ENCODE measurements around the gene NUP153.
"Not testable (repeated sequence)": the region's sequence is repeated elsewhere in the genome, so short reads cannot be mapped to it uniquely, and the experiment has no call there.

DNA sequence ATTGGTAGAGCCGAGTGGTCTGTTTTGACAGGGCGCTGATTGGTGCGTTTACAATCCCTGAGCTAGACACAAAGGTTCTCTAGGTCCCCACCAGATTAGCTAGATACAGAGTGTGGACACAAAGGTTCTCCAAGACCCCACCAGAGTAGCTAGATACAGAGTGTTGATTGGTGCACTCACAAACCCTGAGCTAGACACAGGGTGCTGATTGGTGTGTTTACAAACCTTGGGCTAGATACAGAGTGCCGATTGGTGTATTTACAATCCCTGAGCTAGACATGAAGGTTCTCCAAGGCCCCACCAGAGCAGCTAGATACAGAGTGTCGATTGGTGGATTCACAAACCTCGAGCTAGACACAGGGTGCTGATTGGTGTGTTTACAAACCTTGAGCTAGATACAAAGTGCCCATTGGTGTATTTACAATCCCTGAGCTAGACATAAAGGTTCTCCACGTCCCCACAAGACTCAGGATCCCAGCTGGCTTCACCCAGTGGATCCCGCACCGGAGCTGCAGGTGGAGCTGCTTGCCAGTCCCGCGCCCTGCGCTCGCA lies 38.1 kb upstream of the NUP153 start:
- not testable (repeated sequence) for TF ChIP-seq CEBPB (IDR thresholded peaks at IDR 0.05); CHD2 (IDR thresholded peaks at IDR 0.05; ENCODE audit: low read length, partially characterized antibody); EHMT2 (IDR thresholded peaks at IDR 0.05; ENCODE audit: low read depth); RFX5 (IDR thresholded peaks at IDR 0.05); PHF8 (IDR thresholded peaks at IDR 0.05; ENCODE audit: borderline replicate concordance, low read depth); CHD4 (IDR thresholded peaks at IDR 0.05; ENCODE audit: borderline replicate concordance); RNF2 (IDR thresholded peaks at IDR 0.05; ENCODE audit: borderline replicate concordance, low read depth); RAD21 (conservative IDR thresholded peaks at IDR 0.05 in 1 of 2, IDR thresholded peaks at IDR 0.05 in 1 of 2); NR3C1 (IDR thresholded peaks at IDR 0.05); EP300 (IDR thresholded peaks at IDR 0.05); MAFK (IDR thresholded peaks at IDR 0.05; ENCODE audit: partially characterized antibody); MYC (IDR thresholded peaks at IDR 0.05; ENCODE audit: borderline replicate concordance, low read length)
- TF ChIP-seq, protein P1, sequence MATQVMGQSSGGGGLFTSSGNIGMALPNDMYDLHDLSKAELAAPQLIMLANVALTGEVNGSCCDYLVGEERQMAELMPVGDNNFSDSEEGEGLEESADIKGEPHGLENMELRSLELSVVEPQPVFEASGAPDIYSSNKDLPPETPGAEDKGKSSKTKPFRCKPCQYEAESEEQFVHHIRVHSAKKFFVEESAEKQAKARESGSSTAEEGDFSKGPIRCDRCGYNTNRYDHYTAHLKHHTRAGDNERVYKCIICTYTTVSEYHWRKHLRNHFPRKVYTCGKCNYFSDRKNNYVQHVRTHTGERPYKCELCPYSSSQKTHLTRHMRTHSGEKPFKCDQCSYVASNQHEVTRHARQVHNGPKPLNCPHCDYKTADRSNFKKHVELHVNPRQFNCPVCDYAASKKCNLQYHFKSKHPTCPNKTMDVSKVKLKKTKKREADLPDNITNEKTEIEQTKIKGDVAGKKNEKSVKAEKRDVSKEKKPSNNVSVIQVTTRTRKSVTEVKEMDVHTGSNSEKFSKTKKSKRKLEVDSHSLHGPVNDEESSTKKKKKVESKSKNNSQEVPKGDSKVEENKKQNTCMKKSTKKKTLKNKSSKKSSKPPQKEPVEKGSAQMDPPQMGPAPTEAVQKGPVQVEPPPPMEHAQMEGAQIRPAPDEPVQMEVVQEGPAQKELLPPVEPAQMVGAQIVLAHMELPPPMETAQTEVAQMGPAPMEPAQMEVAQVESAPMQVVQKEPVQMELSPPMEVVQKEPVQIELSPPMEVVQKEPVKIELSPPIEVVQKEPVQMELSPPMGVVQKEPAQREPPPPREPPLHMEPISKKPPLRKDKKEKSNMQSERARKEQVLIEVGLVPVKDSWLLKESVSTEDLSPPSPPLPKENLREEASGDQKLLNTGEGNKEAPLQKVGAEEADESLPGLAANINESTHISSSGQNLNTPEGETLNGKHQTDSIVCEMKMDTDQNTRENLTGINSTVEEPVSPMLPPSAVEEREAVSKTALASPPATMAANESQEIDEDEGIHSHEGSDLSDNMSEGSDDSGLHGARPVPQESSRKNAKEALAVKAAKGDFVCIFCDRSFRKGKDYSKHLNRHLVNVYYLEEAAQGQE (IDR thresholded peaks at IDR 0.05): not testable (repeated sequence)
- TF ChIP-seq, protein P2, sequence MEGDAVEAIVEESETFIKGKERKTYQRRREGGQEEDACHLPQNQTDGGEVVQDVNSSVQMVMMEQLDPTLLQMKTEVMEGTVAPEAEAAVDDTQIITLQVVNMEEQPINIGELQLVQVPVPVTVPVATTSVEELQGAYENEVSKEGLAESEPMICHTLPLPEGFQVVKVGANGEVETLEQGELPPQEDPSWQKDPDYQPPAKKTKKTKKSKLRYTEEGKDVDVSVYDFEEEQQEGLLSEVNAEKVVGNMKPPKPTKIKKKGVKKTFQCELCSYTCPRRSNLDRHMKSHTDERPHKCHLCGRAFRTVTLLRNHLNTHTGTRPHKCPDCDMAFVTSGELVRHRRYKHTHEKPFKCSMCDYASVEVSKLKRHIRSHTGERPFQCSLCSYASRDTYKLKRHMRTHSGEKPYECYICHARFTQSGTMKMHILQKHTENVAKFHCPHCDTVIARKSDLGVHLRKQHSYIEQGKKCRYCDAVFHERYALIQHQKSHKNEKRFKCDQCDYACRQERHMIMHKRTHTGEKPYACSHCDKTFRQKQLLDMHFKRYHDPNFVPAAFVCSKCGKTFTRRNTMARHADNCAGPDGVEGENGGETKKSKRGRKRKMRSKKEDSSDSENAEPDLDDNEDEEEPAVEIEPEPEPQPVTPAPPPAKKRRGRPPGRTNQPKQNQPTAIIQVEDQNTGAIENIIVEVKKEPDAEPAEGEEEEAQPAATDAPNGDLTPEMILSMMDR (IDR thresholded peaks at IDR 0.05): not testable (repeated sequence)
